GM10248 (cell line): Measurements from ENCODE around the gene FAM136A.
"Not testable (repeated sequence)": the region's sequence is repeated elsewhere in the genome, so short reads cannot be mapped to it uniquely, and the experiment has no call there.

Experiments
- CTCF ChIA-PET: fragments of 300-600 bp; sonication (Branson Sonifier 250); formaldehyde crosslinking; extraction: SDS; loops from one replicate; lab custom pipeline; 2021; ENCODE audit warnings: antibody characterized with exemption; lab: Yijun Ruan, JAX
- POLR2A ChIA-PET: fragments of 350-650 bp; sonication (Branson Sonifier 250); formaldehyde crosslinking; extraction: SDS; loops from one replicate; lab custom pipeline; 2020; ENCODE audit warnings: antibody characterized with exemption; lab: Yijun Ruan, JAX
- DNase-seq: peaks from one replicate; pipeline ENCODE4 v3.0.0; 2012; ENCODE audit errors: extremely low spot score
- TF ChIP-seq, protein P1 (sequence below): IDR thresholded peaks from 2 replicates; pipeline ENCODE4 v1.5.1; 2012; ENCODE audit warnings: mild to moderate bottlenecking, low read depth; ENCODE audit errors: extremely low read depth, missing control alignments, control extremely low read depth

Gene FAM136A

DNA sequence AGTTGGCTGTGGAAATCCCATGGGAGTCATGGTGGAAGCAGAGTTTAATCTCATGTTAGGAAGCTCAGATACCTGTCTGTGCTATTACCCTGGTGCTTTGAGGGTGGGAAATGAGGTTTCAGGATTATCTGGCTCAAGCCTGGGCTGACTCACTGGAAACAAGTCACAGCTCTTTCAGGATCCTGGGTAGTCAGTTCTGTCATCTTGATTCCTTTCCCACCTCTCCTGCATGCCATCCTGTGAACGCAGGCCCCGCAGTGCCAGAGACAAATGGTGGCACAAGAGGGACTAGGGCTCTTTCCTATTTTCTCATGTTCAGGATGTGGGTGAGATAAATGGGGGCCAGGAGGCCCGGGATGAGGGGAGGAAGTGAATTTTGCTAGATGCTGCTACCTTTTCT lies 3.7 kb upstream of the FAM136A start:
- ChIA-PET CTCF (interaction anchor here (0.9 to 5.0 kb wide), 9 partner anchors 9 to 615 kb away, joined by 3 to 80 read pairs (median 13); no protein-coding TSS in a partner anchor), POLR2A (interaction anchor here (0.7 kb wide), 1 partner anchor 591 kb away, joined by 3 read pairs; no protein-coding TSS in a partner anchor)
- TF ChIP-seq, protein P1, sequence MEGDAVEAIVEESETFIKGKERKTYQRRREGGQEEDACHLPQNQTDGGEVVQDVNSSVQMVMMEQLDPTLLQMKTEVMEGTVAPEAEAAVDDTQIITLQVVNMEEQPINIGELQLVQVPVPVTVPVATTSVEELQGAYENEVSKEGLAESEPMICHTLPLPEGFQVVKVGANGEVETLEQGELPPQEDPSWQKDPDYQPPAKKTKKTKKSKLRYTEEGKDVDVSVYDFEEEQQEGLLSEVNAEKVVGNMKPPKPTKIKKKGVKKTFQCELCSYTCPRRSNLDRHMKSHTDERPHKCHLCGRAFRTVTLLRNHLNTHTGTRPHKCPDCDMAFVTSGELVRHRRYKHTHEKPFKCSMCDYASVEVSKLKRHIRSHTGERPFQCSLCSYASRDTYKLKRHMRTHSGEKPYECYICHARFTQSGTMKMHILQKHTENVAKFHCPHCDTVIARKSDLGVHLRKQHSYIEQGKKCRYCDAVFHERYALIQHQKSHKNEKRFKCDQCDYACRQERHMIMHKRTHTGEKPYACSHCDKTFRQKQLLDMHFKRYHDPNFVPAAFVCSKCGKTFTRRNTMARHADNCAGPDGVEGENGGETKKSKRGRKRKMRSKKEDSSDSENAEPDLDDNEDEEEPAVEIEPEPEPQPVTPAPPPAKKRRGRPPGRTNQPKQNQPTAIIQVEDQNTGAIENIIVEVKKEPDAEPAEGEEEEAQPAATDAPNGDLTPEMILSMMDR = no peak
- DNase-seq = no peak

DNA sequence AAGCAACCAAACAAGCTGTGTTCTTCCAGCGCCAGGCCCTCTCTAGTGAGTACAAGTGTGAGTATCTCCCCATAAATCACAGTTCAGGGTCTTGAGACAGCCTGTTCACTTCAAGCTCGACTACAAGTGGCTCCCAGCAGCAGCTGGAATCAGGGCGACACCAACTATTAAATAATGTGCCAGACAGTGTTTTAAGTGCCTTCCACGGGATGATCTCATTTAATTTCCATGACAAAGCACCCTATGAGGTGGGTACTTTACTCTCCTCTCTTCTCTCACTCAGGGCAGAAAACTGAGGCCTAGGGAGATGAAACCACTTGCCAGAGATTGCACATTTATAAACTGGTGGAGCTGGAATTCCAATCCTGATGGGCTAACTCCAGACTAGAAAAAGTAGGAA lies 2.6 kb upstream of the FAM136A start:
- ChIA-PET CTCF (interaction anchor here (0.6 to 5.6 kb wide), 39 partner anchors 8 to 646 kb away, joined by 3 to 80 read pairs (median 4); partner anchors contain the start of genes MXD1 and SNRPG), POLR2A (interaction anchor here (1.3 kb wide), 1 partner anchor 11 kb away, joined by 6 read pairs; the partner anchor contains the start of gene SNRPG)
- TF ChIP-seq, protein P1 = no peak
- DNase-seq = no peak

DNA sequence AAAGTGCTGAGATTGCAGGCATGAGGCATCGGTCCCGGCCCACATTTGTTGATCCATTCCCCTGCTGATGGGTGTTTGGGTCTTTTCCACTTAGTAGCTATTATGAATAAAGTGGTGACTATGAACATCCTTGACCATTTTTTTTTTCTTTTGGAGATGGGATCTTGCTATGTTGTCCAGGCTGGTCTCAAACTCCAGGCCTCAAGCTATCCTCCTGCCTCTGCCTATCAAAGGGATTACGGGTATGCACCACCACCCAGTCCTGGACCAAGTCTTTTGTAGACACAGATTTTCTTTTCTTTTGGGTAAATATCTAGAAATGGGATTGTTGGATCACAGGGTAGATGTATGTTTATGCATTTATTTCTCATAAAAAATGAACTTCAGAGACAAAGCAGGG lies 1.3 kb upstream of the FAM136A start:
- ChIA-PET CTCF (interaction anchor here (0.6 to 5.6 kb wide), 32 partner anchors 9 to 645 kb away, joined by 3 to 80 read pairs (median 5); partner anchors contain the start of genes MXD1 and SNRPG), POLR2A (no interaction called here)
- TF ChIP-seq, protein P1 = no peak
- DNase-seq = no peak

DNA sequence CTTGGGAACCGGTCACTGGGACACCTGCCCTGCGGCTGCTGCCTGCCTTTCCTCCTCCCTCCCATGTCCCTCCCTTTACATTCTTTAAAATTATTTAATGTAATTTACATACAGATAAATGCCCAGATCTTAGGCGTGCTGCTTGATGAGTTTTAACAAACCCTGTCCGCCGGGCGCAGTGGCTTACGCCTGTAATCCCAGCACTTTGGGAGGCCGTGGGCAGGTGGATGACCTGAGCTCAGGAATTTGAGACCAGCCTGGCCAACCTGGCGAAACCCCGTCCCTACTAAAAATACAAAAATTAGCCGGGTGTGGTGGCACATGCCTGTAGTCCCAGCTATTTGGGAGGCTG lies 304 bp upstream of the FAM136A start:
- CTCF ChIA-PET = interaction anchor here (0.7 to 5.6 kb wide), 24 partner anchors 8 to 646 kb away, joined by 3 to 80 read pairs (median 6); partner anchors contain the start of genes MXD1 and SNRPG

DNA sequence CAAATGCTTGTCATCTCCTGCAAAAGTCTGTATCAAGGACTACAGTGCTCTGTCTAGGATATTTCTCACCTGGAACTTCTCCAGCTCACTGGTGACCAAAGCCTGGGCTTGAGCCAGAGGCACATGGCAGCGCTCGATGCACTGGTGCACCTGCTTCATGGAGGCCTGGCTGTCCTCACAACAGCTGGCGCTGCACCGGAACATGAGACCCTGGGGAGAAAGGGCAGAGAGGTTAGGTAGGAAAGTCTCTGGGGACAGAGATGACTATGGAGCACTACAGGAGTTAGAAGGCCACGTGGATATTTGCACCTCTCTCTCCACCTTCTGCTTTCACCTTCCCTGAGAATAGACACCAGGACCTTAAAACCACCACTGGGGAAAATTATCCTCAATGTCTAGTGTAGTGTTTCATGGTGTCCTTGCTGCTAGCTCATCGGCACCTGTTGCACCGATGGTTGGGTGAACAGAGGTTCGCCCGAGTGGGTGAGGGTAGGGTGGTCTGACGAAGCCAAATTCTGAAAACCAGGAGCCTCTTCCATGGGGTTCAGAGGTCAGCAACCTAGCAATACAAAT lies 1.0 kb downstream of the FAM136A start:
- DNase-seq = no peak
- ChIA-PET POLR2A (interaction anchor here (1.2 kb wide), 1 partner anchor 8 kb away, joined by 8 read pairs; the partner anchor contains the start of gene SNRPG), CTCF (interaction anchor here (0.6 to 5.6 kb wide), 7 partner anchors 8 to 700 kb away, joined by 3 to 47 read pairs (median 4); partner anchors contain the start of gene MXD1)
- TF ChIP-seq, protein P1 = peak; percentile 58

More for the DNA sequence above, 304 bp upstream of the FAM136A start:
- POLR2A ChIA-PET = interaction anchor here (1.2 kb wide), 1 partner anchor 9 kb away, joined by 8 read pairs; the partner anchor contains the start of gene SNRPG
- not testable (repeated sequence) for DNase-seq

DNA sequence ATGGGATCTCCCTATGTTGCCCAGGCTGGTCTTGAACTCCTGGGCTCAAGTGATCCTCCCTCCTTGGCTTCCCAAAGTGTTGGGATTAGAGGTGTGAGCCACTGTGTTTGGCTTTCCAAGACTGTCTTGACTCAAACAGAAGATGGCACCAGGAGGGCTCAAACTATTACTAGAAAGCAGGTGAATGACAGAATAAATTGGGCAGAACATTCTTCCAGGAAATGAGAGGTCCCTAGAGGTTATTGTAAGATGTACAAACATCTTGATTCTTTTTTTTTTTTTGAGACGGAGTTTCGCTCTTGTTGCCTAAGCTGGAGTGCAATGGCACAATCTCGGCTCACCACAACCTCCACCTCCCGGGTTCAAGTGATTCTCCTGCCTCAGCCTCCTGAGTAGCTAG lies 4.0 kb downstream of the FAM136A start:
- CTCF ChIA-PET, DNase-seq: not testable (repeated sequence)
- POLR2A ChIA-PET = interaction anchor here (0.7 kb wide), 1 partner anchor 857 kb away, joined by 3 read pairs; no protein-coding TSS in a partner anchor

DNA sequence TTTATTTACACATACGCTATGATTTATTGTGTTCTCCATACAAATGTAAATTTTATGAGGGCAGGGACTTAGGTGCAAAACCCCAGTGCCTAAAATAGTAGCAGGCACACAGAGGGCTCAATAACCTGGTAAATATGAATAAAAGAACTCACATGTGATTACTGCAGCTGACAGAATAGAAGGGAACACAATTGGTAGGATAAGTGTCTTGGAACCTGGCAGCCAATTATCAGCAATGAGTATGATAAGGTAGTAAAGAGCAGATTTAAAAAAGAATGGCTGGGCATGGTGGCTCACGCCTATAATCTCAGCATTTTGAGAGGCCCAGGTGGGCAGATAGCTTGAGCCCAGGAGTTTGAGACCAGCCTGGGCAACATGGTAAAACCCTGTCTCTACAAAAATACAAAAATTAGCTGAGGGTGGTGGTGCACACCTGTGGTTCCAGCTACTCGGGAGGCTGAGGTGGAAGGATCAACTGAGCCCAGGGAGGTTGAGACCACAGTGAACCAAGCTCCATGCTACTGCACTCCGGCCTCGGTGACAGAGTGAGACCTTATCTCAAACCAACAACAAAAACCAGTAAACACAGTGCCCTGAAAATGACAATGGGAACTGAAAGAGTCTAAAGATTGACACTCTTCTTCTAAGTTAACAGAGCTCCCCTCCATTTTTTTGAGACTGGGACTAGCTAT lies 18.2 kb downstream of the FAM136A start:
- ChIA-PET POLR2A (interaction anchor here (0.6 to 1.3 kb wide), 2 partner anchors 10 to 25 kb away, joined by 3 to 4 read pairs; partner anchors contain the start of gene SNRPG), CTCF (interaction anchor here (2.4 to 3.2 kb wide), 2 partner anchors 18 to 370 kb away, joined by 6 to 12 read pairs; partner anchors contain the start of gene FAM136A)
- TF ChIP-seq, protein P1 = no peak
- DNase-seq = no peak
